Lower leg skin (tissue), 4 donors: ENCODE data around the gene TXNL4A. TPM values are rescaled to one million over a fixed set of nuclear protein-coding genes. Genes with fewer than 3 reads are reported as not detected.

ENCODE experiments used
- DNase-seq, 2 donors: peaks; one replicate each; pipeline ENCODE4 v3.0.0-alpha.2; 2019; ENCODE audit warnings: low spot score in 2 of 2
- H3K4me3 ChIP-seq: fragments of 200-600 bp; sonication (generic); 2 replicates; pipeline ENCODE4 v1.5.1; 2017; ENCODE audit warnings: mild to moderate bottlenecking, low read depth; ENCODE audit not compliant: poor library complexity, severe bottlenecking
- CTCF ChIP-seq, 3 donors: fragments of 450-650 bp; IDR thresholded peaks; one replicate each; pipeline ENCODE4 v1.5.1; 2016; ENCODE audit warnings: antibody characterized with exemption in 3 of 3, mild to moderate bottlenecking in 3 of 3, moderate library complexity in 2 of 3
- POLR2A ChIP-seq, 2 donors: fragments of 450-650 bp; IDR thresholded peaks; one replicate each; pipeline ENCODE4 v1.6.1; 2016 to 2017; ENCODE audit warnings: antibody characterized with exemption in 2 of 2, mild to moderate bottlenecking in 1 of 2, moderate library complexity in 1 of 2
- WGBS, 2 donors: methylation state at CpG; one replicate each; pipeline ENCODE4 v1.1.5; 2018; 5-methylcytosine and 5-hydroxymethylcytosine counted together
- intact Hi-C: fragments of 100-400 bp; cut with DNase I; formaldehyde crosslinking; loops from one replicate; pipeline ENCODE4 v1.15.0; 2023; ENCODE audit warnings: low total_unique reads
- total RNA-seq, 4 donors: library from RNA; depleted of rRNA; stranded (reverse); fragments of >200 nt; gene quantifications; one replicate each; pipeline ENCODE4 v1.1.0, GENCODE V29; 2016

The TXNL4A gene
- total RNA-seq, 4 donors from 2014 or later = 12.6 to 49.9 (median 24.0) TPM

- no peak for TF ChIP-seq POLR2A (IDR thresholded peaks at IDR 0.05)
- TF ChIP-seq CTCF (IDR thresholded peaks at IDR 0.05) = no peak
- intact Hi-C loops = no loop called here
- peak overlapping the region; percentile 66 for H3K4me3 ChIP-seq
- 33 to 53% methylated on average over 33 to 42 of the region's 43 CpGs for WGBS, 2 donors
- peak in 1 of 2 donors; percentile 84 for DNase-seq
Measured at GRCh38 chr18:79952456-79952995, 35.8 kb downstream of the TXNL4A start.

GRCh38 chr18:79951545-79952455 is 36.6 kb downstream of the TXNL4A start, which contains the start of gene SLC66A2:
TSS of gene SLC66A2 (minus strand) at chr18:79951653. CDS start at chr18:79950926, 727 bp downstream.
- intact Hi-C loops = loop anchor here (2.0 kb wide), 1 partner anchor 37 kb away; the partner anchor contains the start of gene TXNL4A

GRCh38 chr18:79950515-79951341 is 37.6 kb downstream of the TXNL4A start:
- WGBS, 2 donors = 6 to 7% methylated on average over 21 to 26 of the region's 81 CpGs
- intact Hi-C loops = loop anchor here (2.0 kb wide), 1 partner anchor 38 kb away; the partner anchor contains the start of gene TXNL4A
- peak overlapping the region; percentile 84 for H3K4me3 ChIP-seq
- TF ChIP-seq CTCF (IDR thresholded peaks at IDR 0.05) = no peak
- no peak for TF ChIP-seq POLR2A (IDR thresholded peaks at IDR 0.05)
- DNase-seq = peak in 1 of 2 donors; percentile 91

More at GRCh38 chr18:79951545-79952455, 36.6 kb downstream of the TXNL4A start, which contains the start of gene SLC66A2:
- DNase-seq = peak; percentile 90 to 98
- no peak for TF ChIP-seq CTCF (IDR thresholded peaks at IDR 0.05)
- TF ChIP-seq POLR2A (IDR thresholded peaks at IDR 0.05) = no peak
- H3K4me3 ChIP-seq = peak within 1 kb of the TSS; percentile 84
- 0 to 1% methylated on average over 43 to 75 of the region's 126 CpGs for WGBS, 2 donors

GRCh38 chr18:79949697-79950487 is 38.5 kb downstream of the TXNL4A start:
- H3K4me3 ChIP-seq = no peak overlapping the region
- intact Hi-C loops = loop anchor here (2.0 kb wide), 1 partner anchor 39 kb away; the partner anchor contains the start of gene TXNL4A
- no peak for TF ChIP-seq POLR2A (IDR thresholded peaks at IDR 0.05)
- TF ChIP-seq CTCF (IDR thresholded peaks at IDR 0.05) = no peak
- WGBS, 2 donors = 53% methylated on average over 12 of the region's 12 CpGs
- DNase-seq = peak in 1 of 2 donors; percentile 85
